Cerebellar cortex (tissue), 1 donor: ENCODE results near the gene SYCE1.

ENCODE experiments used
- DNase-seq: peaks from one replicate; pipeline ENCODE4 v3.0.0-alpha.2; 2015; ENCODE audit warnings: low spot score

The SYCE1 gene

DNA sequence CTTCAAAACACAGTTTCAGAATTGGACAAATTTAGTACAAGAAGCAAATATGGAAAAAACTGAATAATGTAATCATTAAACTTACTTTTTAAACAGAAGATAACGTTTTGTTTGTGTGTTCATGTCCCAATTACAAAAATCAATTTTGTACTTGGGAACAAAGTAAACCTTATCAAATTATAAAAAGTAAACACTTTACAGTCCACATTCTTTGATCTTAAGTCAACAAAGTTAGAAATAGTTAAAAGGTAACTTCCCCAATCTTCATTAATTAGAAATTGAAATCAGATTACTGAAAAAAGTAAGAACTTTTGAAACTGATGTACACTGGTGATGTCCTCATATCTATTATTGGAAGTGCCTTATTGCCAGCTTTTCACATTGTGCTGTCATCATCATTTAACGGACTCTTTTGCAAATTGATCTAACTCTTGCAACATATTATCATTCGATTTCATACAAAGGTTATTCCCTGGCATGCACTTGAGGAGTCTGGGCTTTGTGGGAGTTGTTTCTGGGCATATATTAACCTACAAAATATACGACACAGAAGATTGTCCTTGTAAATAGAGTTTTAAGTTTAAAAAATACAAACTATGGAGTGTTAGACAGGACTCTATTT lies 53.4 kb downstream of the SYCE1 start:
- DNase-seq = no peak

DNA sequence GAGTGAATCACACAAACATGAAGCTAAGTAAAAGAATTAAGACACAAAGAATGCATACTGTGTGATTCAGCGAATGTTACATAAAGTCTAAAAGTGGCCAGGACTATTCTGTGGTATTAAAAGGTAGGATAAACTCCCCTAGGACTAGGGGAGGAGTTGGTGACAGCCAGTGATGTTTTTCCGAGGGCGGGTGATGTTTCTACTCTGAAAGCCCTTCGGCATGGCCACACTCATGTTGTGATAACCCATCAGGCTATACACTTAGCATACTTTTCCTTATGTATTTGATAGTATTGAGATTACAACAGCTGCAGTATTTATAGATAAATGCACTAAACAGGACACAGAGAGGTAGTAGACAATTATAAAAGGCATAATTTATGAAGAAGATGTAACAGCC lies 54.0 kb downstream of the SYCE1 start:
- DNase-seq = no peak

DNA sequence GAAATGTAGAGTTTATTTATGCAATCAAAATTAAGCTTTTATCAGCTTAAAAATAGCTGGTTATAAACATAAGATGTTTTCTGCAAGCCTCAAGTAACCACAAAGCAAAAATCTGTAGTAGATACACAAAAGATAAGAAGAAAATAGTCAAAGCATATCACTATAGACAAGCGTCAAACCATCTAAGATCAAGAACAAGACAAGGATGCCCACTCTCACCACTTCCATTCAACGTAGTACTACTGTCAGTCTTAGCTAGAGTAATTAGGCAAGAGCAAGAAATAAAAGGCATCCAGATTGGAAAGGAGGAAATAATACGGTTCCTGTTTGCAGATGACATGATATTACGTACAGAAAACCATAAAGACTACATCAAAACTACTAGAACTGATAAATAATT lies 55.7 kb downstream of the SYCE1 start:
- DNase-seq = no peak
